Natural killer cell (primary cell): ENCODE data around the gene ADAMTSL1. TPM values are rescaled to one million over a fixed set of nuclear protein-coding genes. Genes with fewer than 3 reads are reported as not detected.

ENCODE experiments used
- ATAC-seq, 3 donors: fragments of 150-1000 bp in 2 of 3; fragments of 200-7000 bp in 1 of 3; cut with Tn5 transposase; 1 replicate in 1 of 3; 2 replicates in 2 of 3; pipeline ENCODE4 v1.10.0; 2021; ENCODE audit warnings: mild to moderate bottlenecking in 2 of 3, moderate library complexity in 2 of 3
- DNase-seq, 2 donors: peaks; one replicate each; pipeline versions ENCODE4 v3.0.0 to v3.0.0-alpha.2; 2013 to 2021; ENCODE audit warnings: mixed read lengths in 1 of 2
- H3K27ac ChIP-seq: one replicate; pipeline ENCODE4 v1.5.1; 2013; ENCODE audit warnings: mild to moderate bottlenecking, low read length
- H3K27me3 ChIP-seq: one replicate; pipeline ENCODE4 v1.6.1; 2013; ENCODE audit warnings: low read length; ENCODE audit not compliant: control insufficient read depth, insufficient read depth
- H3K36me3 ChIP-seq: one replicate; pipeline ENCODE4 v1.6.1; 2013; ENCODE audit warnings: low read length; ENCODE audit not compliant: control insufficient read depth, insufficient read depth
- H3K4me1 ChIP-seq: one replicate; pipeline ENCODE4 v1.6.1; 2013; ENCODE audit warnings: low read length; ENCODE audit not compliant: control insufficient read depth, insufficient read depth
- H3K4me3 ChIP-seq: one replicate; pipeline ENCODE4 v1.5.1; 2013; ENCODE audit warnings: low read length
- H3K9me3 ChIP-seq: one replicate; pipeline ENCODE4 v1.6.1; 2013; ENCODE audit warnings: low read length; ENCODE audit not compliant: control insufficient read depth, insufficient read depth
- H3K27ac Mint-ChIP-seq, 2 donors: one replicate each; pipeline ENCODE4 v1.8.0; 2022; ENCODE audit warnings: mild to moderate bottlenecking in 2 of 2, mixed read lengths in 2 of 2, moderate library complexity in 1 of 2
- H3K27me3 Mint-ChIP-seq, 2 donors: one replicate each; pipeline ENCODE4 v1.8.0; 2022; ENCODE audit warnings: low read depth in 2 of 2, mixed read lengths in 2 of 2
- H3K36me3 Mint-ChIP-seq: one replicate; pipeline ENCODE4 v1.8.0; 2022; ENCODE audit warnings: mixed read lengths
- H3K4me1 Mint-ChIP-seq, 2 donors: one replicate each; pipeline ENCODE4 v1.8.0; 2022; ENCODE audit warnings: mixed read lengths in 2 of 2
- H3K4me3 Mint-ChIP-seq: one replicate; pipeline ENCODE4 v1.8.0; 2022; ENCODE audit warnings: mild to moderate bottlenecking, moderate library complexity, mixed read lengths
- H3K9me3 Mint-ChIP-seq, 2 donors: one replicate each; pipeline ENCODE4 v1.8.0; 2022; ENCODE audit warnings: mixed read lengths in 2 of 2
- CTCF ChIP-seq: fragments of 200-600 bp; IDR thresholded peaks from one replicate; pipeline ENCODE4 v1.8.0; 2022; ENCODE audit warnings: antibody characterized with exemption
- WGBS: methylation state at CpG from one replicate; pipeline ENCODE4 v1.1.7; 2013; ENCODE audit warnings: missing lambda C conversion rate; ENCODE audit not compliant: insufficient coverage; 5-methylcytosine and 5-hydroxymethylcytosine counted together
- intact Hi-C: fragments of 100-400 bp; cut with micrococcal nuclease; formaldehyde crosslinking; loops from one replicate; pipeline ENCODE4 v1.14.2; 2022
- total RNA-seq, 4 donors: library from RNA; stranded (reverse); fragments of 120-200 nt in 1 of 4; gene quantifications; one replicate each; pipeline versions ENCODE4 v1.2.3 to v1.2.4, GENCODE V29; 2013 to 2022

Gene ADAMTSL1
- total RNA-seq, 3 donors from 2014 or later (not counting 1 experiment from before 2014, with no cell fraction given), result not detected

GRCh38 chr9:18847576-18848275 is 373.8 kb downstream of the ADAMTSL1 start:
- Mint-ChIP-seq H3K9me3 (no peaks in the 10 kb centered on the region), H3K27me3 (peaks cover 0 to 4% of the 10 kb centered on the region in 2 donors), H3K36me3 (no peaks in the 10 kb centered on the region), H3K4me1 (no peaks in the 10 kb centered on the region), H3K4me3 (no peak overlapping the region), H3K27ac (no peak overlapping the region)
- TF ChIP-seq CTCF, result no peak
- ATAC-seq (no peak), DNase-seq (no peak)
- 64% methylated on average over 5 of the region's 5 CpGs for WGBS
- Histone ChIP-seq H3K27me3 (no peaks in the 10 kb centered on the region), H3K27ac (no peak overlapping the region), H3K4me3 (no peak overlapping the region), H3K4me1 (no peaks in the 10 kb centered on the region), H3K9me3 (no peaks in the 10 kb centered on the region), H3K36me3 (no peaks in the 10 kb centered on the region)
- intact Hi-C loops, result no loop called here

GRCh38 chr9:18848657-18849056 is 374.7 kb downstream of the ADAMTSL1 start:
- WGBS, result 89% methylated on average over 3 of the region's 3 CpGs
- Mint-ChIP-seq H3K9me3 (no peaks in the 10 kb centered on the region), H3K27ac (no peak overlapping the region), H3K36me3 (no peaks in the 10 kb centered on the region), H3K4me3 (no peak overlapping the region), H3K27me3 (peaks cover 3 to 4% of the 10 kb centered on the region in 2 donors), H3K4me1 (no peaks in the 10 kb centered on the region)
- Histone ChIP-seq H3K27ac (no peak overlapping the region), H3K36me3 (no peaks in the 10 kb centered on the region), H3K27me3 (no peaks in the 10 kb centered on the region), H3K4me3 (no peak overlapping the region), H3K4me1 (no peaks in the 10 kb centered on the region), H3K9me3 (no peaks in the 10 kb centered on the region)
- no peak for ATAC-seq
- no peak for DNase-seq
- intact Hi-C loops, result no loop called here
- TF ChIP-seq CTCF, result no peak

- no peak for TF ChIP-seq CTCF
- no peaks in the 10 kb centered on the region for H3K9me3 Mint-ChIP-seq
- peaks cover 3 to 11% of the 10 kb centered on the region in 2 donors for H3K27me3 Mint-ChIP-seq
- no peaks in the 10 kb centered on the region for H3K27me3 ChIP-seq
- WGBS, result 93% methylated on average over 6 of the region's 6 CpGs
- no peaks in the 10 kb centered on the region for H3K9me3 ChIP-seq
- no peak overlapping the region for H3K4me3 Mint-ChIP-seq
- H3K27ac ChIP-seq, result no peak overlapping the region
- H3K36me3 ChIP-seq, result no peaks in the 10 kb centered on the region
- H3K36me3 Mint-ChIP-seq, result no peaks in the 10 kb centered on the region
- no peak for ATAC-seq
- H3K4me1 Mint-ChIP-seq, result no peaks in the 10 kb centered on the region
- DNase-seq, result no peak
- H3K4me3 ChIP-seq, result no peak overlapping the region
- H3K4me1 ChIP-seq, result no peaks in the 10 kb centered on the region
- intact Hi-C loops, result no loop called here
- H3K27ac Mint-ChIP-seq, result no peak overlapping the region
These were observed 375.3 kb downstream of the ADAMTSL1 start for GRCh38 chr9:18849270-18849669.
